Prostate gland (tissue), 2 donors: ENCODE results near the gene MAD1L1.

Experiments
- POLR2AphosphoS5 ChIP-seq: sonication (generic); formaldehyde crosslinking; IDR thresholded peaks from one replicate; pipeline ENCODE4 v1.6.1; 2017; ENCODE audit warnings: antibody characterized with exemption
- TF ChIP-seq, protein P1 (sequence below), 4 experiments: fragments of 200-600 bp in 2 of 4; fragments of 450-650 bp in 2 of 4; sonication (generic) in 2 of 4; IDR thresholded peaks; 1 replicate in 3 of 4; 2 replicates in 1 of 4; pipeline ENCODE4 v1.5.1; 2016 to 2019; ENCODE audit warnings: antibody characterized with exemption in 4 of 4, mild to moderate bottlenecking in 2 of 4, moderate library complexity in 2 of 4

- TF ChIP-seq, protein P1, sequence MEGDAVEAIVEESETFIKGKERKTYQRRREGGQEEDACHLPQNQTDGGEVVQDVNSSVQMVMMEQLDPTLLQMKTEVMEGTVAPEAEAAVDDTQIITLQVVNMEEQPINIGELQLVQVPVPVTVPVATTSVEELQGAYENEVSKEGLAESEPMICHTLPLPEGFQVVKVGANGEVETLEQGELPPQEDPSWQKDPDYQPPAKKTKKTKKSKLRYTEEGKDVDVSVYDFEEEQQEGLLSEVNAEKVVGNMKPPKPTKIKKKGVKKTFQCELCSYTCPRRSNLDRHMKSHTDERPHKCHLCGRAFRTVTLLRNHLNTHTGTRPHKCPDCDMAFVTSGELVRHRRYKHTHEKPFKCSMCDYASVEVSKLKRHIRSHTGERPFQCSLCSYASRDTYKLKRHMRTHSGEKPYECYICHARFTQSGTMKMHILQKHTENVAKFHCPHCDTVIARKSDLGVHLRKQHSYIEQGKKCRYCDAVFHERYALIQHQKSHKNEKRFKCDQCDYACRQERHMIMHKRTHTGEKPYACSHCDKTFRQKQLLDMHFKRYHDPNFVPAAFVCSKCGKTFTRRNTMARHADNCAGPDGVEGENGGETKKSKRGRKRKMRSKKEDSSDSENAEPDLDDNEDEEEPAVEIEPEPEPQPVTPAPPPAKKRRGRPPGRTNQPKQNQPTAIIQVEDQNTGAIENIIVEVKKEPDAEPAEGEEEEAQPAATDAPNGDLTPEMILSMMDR (IDR thresholded peaks at IDR 0.05), result no peak
- TF ChIP-seq POLR2AphosphoS5, result no peak
These were observed 21.4 kb downstream of the MAD1L1 start for GRCh38 chr7:2211259-2211880.
